HepG2 (cell line): ENCODE data around the gene PHF10. TPM values are rescaled to one million over a fixed set of nuclear protein-coding genes. Genes with fewer than 3 reads are reported as not detected.

ENCODE experiments used
- ARHGAP35 ChIP-seq: sonication (generic); formaldehyde crosslinking; IDR thresholded peaks from 2 replicates; pipeline ENCODE4 v1.9.0; 2022; ENCODE audit warnings: mild to moderate bottlenecking, inconsistent platforms, moderate library complexity, missing genetic modification reagents, borderline replicate concordance
- DNMT1 ChIP-seq: sonication (generic); formaldehyde crosslinking; IDR thresholded peaks from 2 replicates; pipeline ENCODE4 v1.5.1; 2020; ENCODE audit warnings: mild to moderate bottlenecking, missing genetic modification reagents
- GABPA ChIP-seq, 2 experiments: IDR thresholded peaks; 2 replicates each; pipeline ENCODE4 v1.6.1; 2011 to 2016; ENCODE audit warnings: low read depth in 2 of 2, low read length in 1 of 2, missing biosample characterization in 1 of 2, missing genetic modification characterization in 1 of 2
- HNRNPL ChIP-seq: fragments of 200-400 bp; formaldehyde crosslinking; IDR thresholded peaks from 2 replicates; pipeline ENCODE4 v1.6.1; 2017; ENCODE audit warnings: mild to moderate bottlenecking, low read depth, low read length
- HOXA7 ChIP-seq: sonication (generic); formaldehyde crosslinking; IDR thresholded peaks from 2 replicates; pipeline ENCODE4 v1.8.1; 2022; ENCODE audit warnings: mild to moderate bottlenecking, missing genetic modification reagents, moderate library complexity
- NFYB ChIP-seq: sonication (generic); formaldehyde crosslinking; IDR thresholded peaks from 2 replicates; pipeline ENCODE4 v1.4.0; 2020; ENCODE audit warnings: missing genetic modification reagents
- RERE ChIP-seq: IDR thresholded peaks from 2 replicates; pipeline ENCODE4 v1.6.1; 2016; ENCODE audit warnings: low read depth, missing genetic modification reagents, missing compliant biosample characterization
- RXRA ChIP-seq: sonication (generic); formaldehyde crosslinking; IDR thresholded peaks from 2 replicates; pipeline ENCODE4 v1.5.1; 2020; ENCODE audit warnings: missing genetic modification reagents
- SIN3B ChIP-seq: fragments of 150-350 bp; IDR thresholded peaks from 2 replicates; pipeline ENCODE4 v1.6.1; 2014; ENCODE audit warnings: low read length
- ZBTB25 ChIP-seq: IDR thresholded peaks from 2 replicates; pipeline ENCODE4 v1.6.1; 2018; ENCODE audit warnings: missing genetic modification reagents
- ZHX1 ChIP-seq: sonication (generic); formaldehyde crosslinking; IDR thresholded peaks from 2 replicates; pipeline ENCODE4 v1.8.1; 2022; ENCODE audit warnings: low read depth, mild to moderate bottlenecking, missing genetic modification reagents
- ZMAT3 ChIP-seq: sonication (generic); formaldehyde crosslinking; conservative IDR thresholded peaks from 2 replicates; pipeline ENCODE4 v1.7.0; 2021; ENCODE audit warnings: missing genetic modification reagents
- ZNF275 ChIP-seq: sonication (generic); formaldehyde crosslinking; IDR thresholded peaks from 2 replicates; pipeline ENCODE4 v1.8.0; 2022; ENCODE audit warnings: missing genetic modification reagents, mild to moderate bottlenecking, inconsistent platforms, borderline replicate concordance
- ZNF431 ChIP-seq: sonication (generic); formaldehyde crosslinking; IDR thresholded peaks from 2 replicates; pipeline ENCODE4 v1.9.0; 2022; ENCODE audit warnings: missing genetic modification reagents, low read depth, mild to moderate bottlenecking, borderline replicate concordance
- ZNF605 ChIP-seq: sonication (generic); formaldehyde crosslinking; IDR thresholded peaks from 2 replicates; pipeline ENCODE4 v1.8.0; 2022; ENCODE audit warnings: mild to moderate bottlenecking, missing genetic modification reagents
- ZNF629 ChIP-seq: sonication (generic); formaldehyde crosslinking; conservative IDR thresholded peaks from 2 replicates; pipeline ENCODE4 v1.5.0; 2020; ENCODE audit warnings: missing genetic modification reagents
- polyA plus RNA-seq, 8 experiments: library from polyadenylated mRNA; depleted of rRNA in 3 of 8; stranded (reverse) in 7 of 8; unstranded in 1 of 8; fragments of >200 nt; fragmentation: Illumina TruSeq in 4 of 8; extraction: Trizol in 4 of 8; gene quantifications; 2 replicates each; pipeline versions ENCODE4 v1.2.1 to v1.2.3, GENCODE V29; 2011 to 2016; ENCODE audit warnings: low read depth in 4 of 8, missing spikeins in 1 of 8, mixed read lengths in 1 of 8; ENCODE audit not compliant: insufficient read depth in 1 of 8
- total RNA-seq, 5 experiments: library from RNA; depleted of rRNA; stranded (reverse); fragments of >200 nt; fragmentation: Illumina TruSeq; extraction: Trizol; gene quantifications; 2 replicates each; pipeline ENCODE4 v1.2.3, GENCODE V29; 2016; ENCODE audit warnings: low read depth in 1 of 5

PHF10 gene
- total and polyA plus RNA-seq, 2 of the 13 experiments (the other 11 are each of a cell fraction or from before 2014, with no cell fraction given), result 42.1 to 84.1 TPM

GRCh38 chr6:169722362-169723199 lies 1.7 kb downstream of the PHF10 start (continued):
- TF ChIP-seq RERE, result no peak
- peak; percentile 62; the same call in 1 of the 2 replicates for TF ChIP-seq ZNF605 (CRISPR knock-in tag)
- 0 out of 2 replicates have a peak, but pooled peaks have one; percentile 53 for TF ChIP-seq HNRNPL
- TF ChIP-seq GABPA (IDR thresholded peaks at IDR 0.05; ENCODE audit: low read depth, low read length), result no peak
- no peak for TF ChIP-seq GABPA (CRISPR knock-in tag; IDR thresholded peaks at IDR 0.05; ENCODE audit: low read depth)
- no peak for TF ChIP-seq HOXA7 (CRISPR knock-in tag)
- no peak for TF ChIP-seq SIN3B
- TF ChIP-seq ZBTB25 (CRISPR knock-in tag), result no peak
- TF ChIP-seq ZMAT3 (CRISPR knock-in tag), result no peak
- no peak for TF ChIP-seq ZHX1 (CRISPR knock-in tag)
- no peak for TF ChIP-seq ZNF431
- no peak for TF ChIP-seq NFYB (CRISPR knock-in tag)
- no peak for TF ChIP-seq ARHGAP35
- TF ChIP-seq RXRA (CRISPR knock-in tag), result peak; percentile 20; the same call in 1 of the 2 replicates
- TF ChIP-seq ZNF275 (CRISPR knock-in tag), result no peak
- no peak for TF ChIP-seq DNMT1 (CRISPR knock-in tag)
- no peak for TF ChIP-seq ZNF629 (CRISPR knock-in tag)
